ENCODE data around the gene CLNK.

Gene CLNK

DNA sequence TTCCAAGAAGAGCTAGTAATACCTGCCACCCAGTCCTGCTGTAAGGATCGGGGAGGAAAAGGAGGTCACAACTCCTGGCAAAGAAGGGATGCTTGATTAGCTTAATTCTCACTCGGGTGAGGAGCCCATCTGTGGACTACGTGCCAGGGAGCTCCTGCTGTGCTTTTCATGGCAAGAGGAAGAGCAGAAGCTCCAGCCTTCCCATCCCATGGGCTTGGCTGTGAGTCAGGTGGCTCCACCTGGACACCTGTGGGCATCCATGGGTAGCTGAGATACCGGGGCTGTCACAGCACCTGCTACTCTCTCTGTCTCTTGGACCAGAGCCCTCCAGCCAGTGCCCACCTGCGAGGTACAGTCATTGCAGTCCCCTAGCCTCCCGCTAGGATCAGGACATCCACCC is 18.0 kb downstream of the CLNK start:
- no peak for TF ChIP-seq CTCF (conservative IDR thresholded peaks at IDR 0.05; ENCODE audit: low read length)
- no peak for DNase-seq (ENCODE audit: low read depth)
- no peak overlapping the region for H3K4me3 ChIP-seq (ENCODE audit: low read length)

GRCh38 chr4:10664408-10664807 is 20.2 kb downstream of the CLNK start:
- DNase-seq (ENCODE audit: low read depth): peak; percentile 84
- no peak overlapping the region for H3K4me3 ChIP-seq (ENCODE audit: low read length)
- no peak for TF ChIP-seq CTCF (conservative IDR thresholded peaks at IDR 0.05; ENCODE audit: low read length)

GRCh38 chr4:10662937-10663336 is 21.6 kb downstream of the CLNK start:
- no peak for TF ChIP-seq CTCF (conservative IDR thresholded peaks at IDR 0.05; ENCODE audit: low read length)
- H3K4me3 ChIP-seq (ENCODE audit: low read length): no peak overlapping the region
- no peak for DNase-seq (ENCODE audit: low read depth)

DNA sequence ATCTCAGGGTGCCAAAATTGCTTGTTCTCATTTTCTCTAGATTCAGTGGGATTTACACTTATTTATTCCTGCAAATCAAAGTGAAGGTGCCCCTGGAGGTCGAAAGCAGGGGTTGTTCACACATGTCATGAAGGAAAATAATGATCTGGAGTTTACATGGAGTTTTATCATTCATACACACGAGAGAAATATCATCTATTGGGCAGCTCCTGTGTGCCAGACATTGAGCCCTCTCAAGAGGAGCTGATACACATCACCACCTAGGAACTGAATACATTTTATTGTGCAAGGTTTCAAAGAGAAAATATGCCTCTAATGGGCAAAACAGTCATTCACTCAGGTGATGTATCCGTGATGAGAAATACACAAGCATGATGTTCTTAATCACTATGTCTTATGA is 23.5 kb downstream of the CLNK start:
- no peak overlapping the region for H3K4me3 ChIP-seq (ENCODE audit: low read length)
- no peak for TF ChIP-seq CTCF (conservative IDR thresholded peaks at IDR 0.05; ENCODE audit: low read length)
- no peak for DNase-seq (ENCODE audit: low read depth)

DNA sequence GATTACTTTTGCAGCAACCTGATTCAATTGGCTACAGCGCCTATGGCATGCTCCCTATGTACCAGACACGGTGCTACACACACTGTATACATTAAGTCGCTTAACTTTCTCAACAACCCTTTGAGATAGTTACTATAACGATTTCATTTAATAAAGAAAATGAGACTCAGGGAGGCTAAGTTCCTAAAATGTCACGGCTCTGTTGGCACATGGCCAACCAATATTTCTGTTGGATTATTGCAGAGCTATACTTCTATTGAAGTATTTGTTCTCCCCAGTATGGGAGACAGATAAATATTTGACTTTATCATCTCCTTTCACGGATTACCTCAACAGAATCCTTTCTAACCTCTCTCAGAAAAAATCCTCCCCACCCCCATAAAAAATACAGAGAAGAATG is 25.3 kb downstream of the CLNK start:
- H3K4me3 ChIP-seq (ENCODE audit: low read length): no peak overlapping the region
- DNase-seq (ENCODE audit: low read depth): no peak
- TF ChIP-seq CTCF (conservative IDR thresholded peaks at IDR 0.05; ENCODE audit: low read length): no peak

GRCh38 chr4:10656988-10657387 is 27.6 kb downstream of the CLNK start:
- TF ChIP-seq CTCF (conservative IDR thresholded peaks at IDR 0.05; ENCODE audit: low read length): no peak
- DNase-seq (ENCODE audit: low read depth): no peak
- no peak overlapping the region for H3K4me3 ChIP-seq (ENCODE audit: low read length)

GRCh38 chr4:10656420-10656819 is 28.1 kb downstream of the CLNK start:
- no peak for DNase-seq (ENCODE audit: low read depth)
- no peak overlapping the region for H3K4me3 ChIP-seq (ENCODE audit: low read length)
- no peak for TF ChIP-seq CTCF (conservative IDR thresholded peaks at IDR 0.05; ENCODE audit: low read length)
